Breast epithelium (tissue), 3 donors: ENCODE results near the gene TMTC3.

Experiments
- POLR2A ChIP-seq: fragments of 450-650 bp; IDR thresholded peaks from one replicate; pipeline ENCODE4 v1.6.1; 2016; ENCODE audit warnings: antibody characterized with exemption, mild to moderate bottlenecking, moderate library complexity
- TF ChIP-seq, protein P1 (sequence below), 3 donors: fragments of 450-650 bp; IDR thresholded peaks; one replicate each; pipeline ENCODE4 v1.5.1; 2016 to 2017; ENCODE audit warnings: antibody characterized with exemption in 3 of 3, mild to moderate bottlenecking in 3 of 3, moderate library complexity in 3 of 3

DNA sequence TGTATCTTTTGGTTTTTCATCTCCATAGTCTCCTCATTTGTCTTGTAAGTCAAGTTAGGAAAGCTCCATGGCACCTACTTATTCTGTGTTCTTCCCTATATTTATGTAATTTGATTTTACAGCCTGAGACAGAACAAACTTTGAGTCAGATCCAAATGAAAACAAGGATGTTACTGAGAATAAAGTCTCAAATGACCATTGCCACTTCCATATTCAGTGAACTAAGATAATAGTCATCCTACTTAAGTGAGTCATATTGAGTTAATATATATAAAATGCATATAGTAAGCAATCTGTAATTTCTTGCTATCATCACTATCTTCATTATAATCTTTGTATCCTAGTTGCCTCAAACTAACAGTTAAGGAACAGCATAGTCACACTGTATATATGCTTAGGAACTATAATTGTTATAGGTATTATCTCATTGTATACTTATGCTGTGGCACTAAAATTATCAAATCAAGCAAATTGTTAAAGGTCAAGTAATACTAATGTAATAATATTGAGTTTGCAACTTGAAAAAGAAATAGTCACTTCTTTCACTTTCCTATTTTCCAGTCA is 30.8 kb downstream of the TMTC3 start:
- TF ChIP-seq, protein P1, sequence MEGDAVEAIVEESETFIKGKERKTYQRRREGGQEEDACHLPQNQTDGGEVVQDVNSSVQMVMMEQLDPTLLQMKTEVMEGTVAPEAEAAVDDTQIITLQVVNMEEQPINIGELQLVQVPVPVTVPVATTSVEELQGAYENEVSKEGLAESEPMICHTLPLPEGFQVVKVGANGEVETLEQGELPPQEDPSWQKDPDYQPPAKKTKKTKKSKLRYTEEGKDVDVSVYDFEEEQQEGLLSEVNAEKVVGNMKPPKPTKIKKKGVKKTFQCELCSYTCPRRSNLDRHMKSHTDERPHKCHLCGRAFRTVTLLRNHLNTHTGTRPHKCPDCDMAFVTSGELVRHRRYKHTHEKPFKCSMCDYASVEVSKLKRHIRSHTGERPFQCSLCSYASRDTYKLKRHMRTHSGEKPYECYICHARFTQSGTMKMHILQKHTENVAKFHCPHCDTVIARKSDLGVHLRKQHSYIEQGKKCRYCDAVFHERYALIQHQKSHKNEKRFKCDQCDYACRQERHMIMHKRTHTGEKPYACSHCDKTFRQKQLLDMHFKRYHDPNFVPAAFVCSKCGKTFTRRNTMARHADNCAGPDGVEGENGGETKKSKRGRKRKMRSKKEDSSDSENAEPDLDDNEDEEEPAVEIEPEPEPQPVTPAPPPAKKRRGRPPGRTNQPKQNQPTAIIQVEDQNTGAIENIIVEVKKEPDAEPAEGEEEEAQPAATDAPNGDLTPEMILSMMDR (IDR thresholded peaks at IDR 0.05) = no peak
- no peak for TF ChIP-seq POLR2A
